ENCODE measurements around the gene PGD. TPM values are rescaled to one million over a fixed set of nuclear protein-coding genes. Genes with fewer than 3 reads are reported as not detected.
A peak's percentile ranks its signal among the peaks of the same experiment; 100 is the strongest.
"Not testable (repeated sequence)": the region's sequence is repeated elsewhere in the genome, so short reads cannot be mapped to it uniquely, and the experiment has no call there.

The PGD gene
- total and polyA plus RNA-seq, 2 of the 13 experiments (the other 11 are each of a cell fraction or from before 2014, with no cell fraction given): 64.8 to 210 TPM

DNA sequence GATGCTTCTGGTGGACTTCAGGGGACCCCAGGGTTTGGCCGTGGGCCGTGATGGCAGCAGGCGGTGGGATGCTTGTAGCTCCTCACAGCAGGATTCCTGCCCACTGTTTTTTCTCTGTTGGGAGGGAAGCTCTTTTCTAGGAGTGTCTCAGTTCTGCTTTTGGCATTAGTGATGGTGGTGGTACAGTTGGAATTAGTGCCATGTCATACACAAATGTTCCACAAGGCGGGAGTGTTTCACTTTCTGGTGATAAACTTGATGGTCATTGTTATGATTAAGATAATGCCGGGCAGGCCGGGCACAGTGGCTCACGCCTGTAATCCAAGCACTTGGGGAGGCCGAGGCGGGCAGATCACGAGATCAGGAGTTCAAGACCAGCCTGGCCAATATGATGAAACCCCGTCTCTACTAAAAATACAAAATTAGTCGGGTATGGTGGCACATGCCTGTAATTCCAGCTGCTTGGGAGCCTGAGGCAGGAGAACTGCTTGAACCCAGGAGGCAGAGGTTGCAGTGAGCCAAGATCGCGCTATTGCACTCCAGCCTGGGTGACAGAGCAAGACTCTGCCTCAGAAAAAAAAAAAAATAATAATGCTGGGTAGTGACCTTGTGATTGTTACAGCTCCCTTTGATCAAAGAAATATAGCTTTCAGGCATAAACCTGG, 21.4 kb upstream of the PGD start:
- BruUV-seq (replicated peaks); H3K9ac ChIP-seq (ENCODE audit: insufficient read depth, low read depth, low read length); H2AFZ ChIP-seq (ENCODE audit: low read length); H3K4me2 ChIP-seq (ENCODE audit: low read depth, low read length); H3K9me3 ChIP-seq (ENCODE audit: low read length); H3K27me3 ChIP-seq (ENCODE audit: control insufficient read depth in 1 of 2, insufficient read depth in 2 of 2, low read length in 2 of 2); H3K27ac ChIP-seq (ENCODE audit: extremely low read length, insufficient read depth, low read length); H4K20me1 ChIP-seq (ENCODE audit: insufficient read depth, low read length); H3K79me2 ChIP-seq (ENCODE audit: insufficient read depth, low read length); H3K4me3 ChIP-seq (replicated peaks in 1 of 3; ENCODE audit: insufficient read depth in 1 of 3, low read depth in 2 of 3, low read length in 3 of 3): not testable (repeated sequence)
- intact Hi-C loops (cut with micrococcal nuclease; ENCODE audit: unreplicated experiment): loop anchor here (1.0 kb wide), 2 partner anchors 51 to 117 kb away; no protein-coding TSS in a partner anchor
- FAIRE-seq (peak; percentile 81), ATAC-seq (peak; percentile 81), DNase-seq (ENCODE audit: low spot score) (peak; percentile 53)
- Histone ChIP-seq H3K36me3 (replicated peaks in 1 of 2; ENCODE audit: control insufficient read depth in 1 of 2, insufficient read depth in 2 of 2, low read length in 2 of 2) (peaks cover 21 to 52% of the 10 kb centered on the region in 2 experiments), H3K4me1 (ENCODE audit: insufficient read depth, low read length) (peaks cover 11% of the 10 kb centered on the region; the same call in 1 of the 2 replicates)
- in situ Hi-C loops (cut with HindIII; ENCODE audit: extremely low pct_ligation_motif_present, low pct_unique_long_range_greater_than_20kb): loop anchor here (5.0 kb wide), 1 partner anchor 50 kb away; no protein-coding TSS in a partner anchor
- TF ChIP-seq, protein P1, sequence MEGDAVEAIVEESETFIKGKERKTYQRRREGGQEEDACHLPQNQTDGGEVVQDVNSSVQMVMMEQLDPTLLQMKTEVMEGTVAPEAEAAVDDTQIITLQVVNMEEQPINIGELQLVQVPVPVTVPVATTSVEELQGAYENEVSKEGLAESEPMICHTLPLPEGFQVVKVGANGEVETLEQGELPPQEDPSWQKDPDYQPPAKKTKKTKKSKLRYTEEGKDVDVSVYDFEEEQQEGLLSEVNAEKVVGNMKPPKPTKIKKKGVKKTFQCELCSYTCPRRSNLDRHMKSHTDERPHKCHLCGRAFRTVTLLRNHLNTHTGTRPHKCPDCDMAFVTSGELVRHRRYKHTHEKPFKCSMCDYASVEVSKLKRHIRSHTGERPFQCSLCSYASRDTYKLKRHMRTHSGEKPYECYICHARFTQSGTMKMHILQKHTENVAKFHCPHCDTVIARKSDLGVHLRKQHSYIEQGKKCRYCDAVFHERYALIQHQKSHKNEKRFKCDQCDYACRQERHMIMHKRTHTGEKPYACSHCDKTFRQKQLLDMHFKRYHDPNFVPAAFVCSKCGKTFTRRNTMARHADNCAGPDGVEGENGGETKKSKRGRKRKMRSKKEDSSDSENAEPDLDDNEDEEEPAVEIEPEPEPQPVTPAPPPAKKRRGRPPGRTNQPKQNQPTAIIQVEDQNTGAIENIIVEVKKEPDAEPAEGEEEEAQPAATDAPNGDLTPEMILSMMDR (CRISPR knock-in tag; IDR thresholded peaks at IDR 0.05): peak; percentile 79
- TF ChIP-seq ZNF614 (CRISPR knock-in tag; IDR thresholded peaks at IDR 0.05; ENCODE audit: borderline replicate concordance) (0 out of 2 replicates have a peak, but pooled peaks have one; percentile 17), RAD21 (CRISPR knock-in tag; IDR thresholded peaks at IDR 0.05) (peak; percentile 64; the same call in 1 of the 2 replicates), SAP130 (CRISPR knock-in tag; IDR thresholded peaks at IDR 0.05; ENCODE audit: low read depth) (0 out of 2 replicates have a peak, but pooled peaks have one; percentile 14), SMC3 (IDR thresholded peaks at IDR 0.05; ENCODE audit: low read length) (peak; percentile 82), STAG1 (CRISPR knock-in tag; IDR thresholded peaks at IDR 0.05) (peak; percentile 75), YEATS2 (CRISPR knock-in tag; IDR thresholded peaks at IDR 0.05; ENCODE audit: borderline replicate concordance) (0 out of 2 replicates have a peak, but pooled peaks have one; percentile 20), TEAD3 (CRISPR knock-in tag; optimal IDR thresholded peaks at IDR 0.05; ENCODE audit: borderline replicate concordance) (peak; percentile 13), NFE2L2 (IDR thresholded peaks at IDR 0.05; ENCODE audit: low read length) (peak; percentile 25; the same call in 1 of the 2 replicates)
- ChIA-PET CTCF (ENCODE audit: low intra/inter-chr PET ratio, low total read pairs) (interaction anchor here (1.2 to 4.2 kb wide), 2 partner anchors 51 to 117 kb away, joined by 3 to 46 read pairs; partner anchors contain the start of gene CENPS), POLR2A (interaction anchor here (0.8 kb wide), 1 partner anchor 53 kb away, joined by 5 read pairs; the partner anchor contains the start of gene CENPS)
- 75% methylated on average over 14 of the region's 14 CpGs for WGBS (ENCODE audit: low lambda C conversion rate)
